CD14-positive monocyte (primary cell): Measurements from ENCODE around the gene HSCB. TPM values are rescaled to one million over a fixed set of nuclear protein-coding genes. Genes with fewer than 3 reads are reported as not detected.

Source experiments
- DNase-seq, 3 donors: peaks; one replicate each; pipeline ENCODE4 v3.0.0-alpha.2; 2011 to 2022
- H2AFZ ChIP-seq: 2 replicates; pipeline ENCODE4 v1.6.0; 2012; ENCODE audit warnings: mild to moderate bottlenecking, low read depth, low read length, inconsistent platforms; ENCODE audit not compliant: insufficient read depth, poor library complexity, severe bottlenecking
- H3K27ac ChIP-seq, 2 donors: 1 replicate in 1 of 2; 2 replicates in 1 of 2; pipeline ENCODE4 v1.5.1; 2012 to 2013; ENCODE audit warnings: low read length in 2 of 2, control low read depth in 1 of 2, inconsistent platforms in 1 of 2, low read depth in 1 of 2, mild to moderate bottlenecking in 1 of 2
- H3K27me3 ChIP-seq, 2 donors: one replicate each; pipeline versions ENCODE4 v1.6.0 to v1.6.1; 2011 to 2013; ENCODE audit warnings: low read length in 2 of 2; ENCODE audit not compliant: control insufficient read depth in 2 of 2, insufficient read depth in 2 of 2
- H3K36me3 ChIP-seq, 2 donors: replicated peaks in 1 of 2; 1 replicate in 1 of 2; 2 replicates in 1 of 2; pipeline versions ENCODE4 v1.5.1 to v1.6.1; 2012 to 2013; ENCODE audit warnings: low read length in 2 of 2, control low read depth in 1 of 2, inconsistent platforms in 1 of 2, mild to moderate bottlenecking in 1 of 2; ENCODE audit not compliant: insufficient read depth in 2 of 2, control insufficient read depth in 1 of 2
- H3K4me1 ChIP-seq, 2 donors: 1 replicate in 1 of 2; 2 replicates in 1 of 2; pipeline versions ENCODE4 v1.5.1 to v1.6.1; 2012 to 2013; ENCODE audit warnings: low read length in 2 of 2, control low read depth in 1 of 2, inconsistent platforms in 1 of 2, mild to moderate bottlenecking in 1 of 2, moderate library complexity in 1 of 2; ENCODE audit not compliant: insufficient read depth in 2 of 2, control insufficient read depth in 1 of 2
- H3K4me2 ChIP-seq: replicated peaks from 2 replicates; pipeline ENCODE3; 2012; ENCODE audit warnings: low read length, moderate library complexity, mild to moderate bottlenecking; ENCODE audit not compliant: poor library complexity, severe bottlenecking; ENCODE audit errors: extremely low read depth
- H3K4me3 ChIP-seq, 3 experiments: fragments of 200-600 bp in 1 of 3; sonication (generic) in 1 of 3; replicated peaks in 1 of 3; 1 replicate in 2 of 3; 2 replicates in 1 of 3; pipeline ENCODE4 v1.5.1; 2011 to 2013; ENCODE audit warnings: low read length in 3 of 3, mild to moderate bottlenecking in 3 of 3, control low read depth in 2 of 3, low read depth in 2 of 3, inconsistent platforms in 1 of 3, moderate library complexity in 1 of 3
- H3K79me2 ChIP-seq: 2 replicates; pipeline ENCODE4 v1.6.0; 2012; ENCODE audit warnings: mild to moderate bottlenecking, control low read depth, inconsistent platforms, low read length, moderate library complexity; ENCODE audit not compliant: insufficient read depth
- H3K9ac ChIP-seq: 2 replicates; pipeline ENCODE4 v1.6.0; 2017; ENCODE audit warnings: low read length, mild to moderate bottlenecking; ENCODE audit not compliant: insufficient read depth, poor library complexity, severe bottlenecking
- H3K9me3 ChIP-seq, 2 donors: replicated peaks in 1 of 2; 1 replicate in 1 of 2; 2 replicates in 1 of 2; pipeline versions ENCODE4 v1.5.1 to v1.6.1; 2012 to 2013; ENCODE audit warnings: low read length in 2 of 2, control low read depth in 1 of 2; ENCODE audit not compliant: control insufficient read depth in 1 of 2, insufficient read depth in 1 of 2
- H4K20me1 ChIP-seq: 2 replicates; pipeline ENCODE4 v1.6.0; 2012; ENCODE audit warnings: mild to moderate bottlenecking, low read length, control low read depth, moderate library complexity; ENCODE audit not compliant: insufficient read depth
- H3K27ac Mint-ChIP-seq, 7 donors: one replicate each; pipeline ENCODE4 v1.8.0; 2020; ENCODE audit warnings: mild to moderate bottlenecking in 7 of 7, mixed read lengths in 7 of 7, moderate library complexity in 6 of 7, inconsistent platforms in 2 of 7
- H3K27me3 Mint-ChIP-seq, 3 donors: one replicate each; pipeline ENCODE4 v1.8.0; 2021 to 2022; ENCODE audit warnings: low read depth in 3 of 3, mild to moderate bottlenecking in 3 of 3, mixed read lengths in 3 of 3, moderate library complexity in 3 of 3, inconsistent platforms in 1 of 3
- H3K36me3 Mint-ChIP-seq, 2 donors: one replicate each; pipeline ENCODE4 v1.8.0; 2020; ENCODE audit warnings: mixed read lengths in 2 of 2, inconsistent platforms in 1 of 2, mild to moderate bottlenecking in 1 of 2
- H3K4me1 Mint-ChIP-seq: one replicate; pipeline ENCODE4 v1.8.0; 2020; ENCODE audit warnings: mild to moderate bottlenecking, mixed read lengths
- H3K4me3 Mint-ChIP-seq, 2 donors: one replicate each; pipeline ENCODE4 v1.8.0; 2020; ENCODE audit warnings: mild to moderate bottlenecking in 2 of 2, mixed read lengths in 2 of 2, moderate library complexity in 1 of 2
- H3K9me3 Mint-ChIP-seq, 7 donors: one replicate each; pipeline ENCODE4 v1.8.0; 2020 to 2022; ENCODE audit warnings: mixed read lengths in 7 of 7, mild to moderate bottlenecking in 6 of 7, moderate library complexity in 6 of 7, inconsistent platforms in 2 of 7
- WGBS: methylation state at CpG from one replicate; pipeline ENCODE4 v1.1.5; 2013; ENCODE audit warnings: missing lambda C conversion rate; ENCODE audit not compliant: insufficient coverage; 5-methylcytosine and 5-hydroxymethylcytosine counted together
- intact Hi-C, 2 donors: fragments of 100-400 bp; cut with micrococcal nuclease; formaldehyde crosslinking; loops; one replicate each; pipeline versions ENCODE4 v1.15.0 to v1.15.1; 2023
- polyA plus RNA-seq, 3 donors: library from polyadenylated mRNA; depleted of rRNA in 1 of 3; unstranded in 2 of 3; stranded (reverse) in 1 of 3; fragments of 300-500 nt in 2 of 3; fragments of >200 nt in 1 of 3; fragmentation: Illumina TruSeq in 2 of 3; gene quantifications; 1 replicate in 2 of 3; 2 replicates in 1 of 3; pipeline ENCODE4 v1.2.3, GENCODE V29; 2012 to 2021
- TF ChIP-seq, protein P1 (sequence below): fragments of 200-600 bp; IDR thresholded peaks from one replicate; pipeline ENCODE4 v1.8.0; 2022; ENCODE audit warnings: antibody characterized with exemption, mild to moderate bottlenecking

Gene HSCB
- polyA plus RNA-seq, 3 donors: 10.1 to 13.2 (median 10.3) TPM

DNA sequence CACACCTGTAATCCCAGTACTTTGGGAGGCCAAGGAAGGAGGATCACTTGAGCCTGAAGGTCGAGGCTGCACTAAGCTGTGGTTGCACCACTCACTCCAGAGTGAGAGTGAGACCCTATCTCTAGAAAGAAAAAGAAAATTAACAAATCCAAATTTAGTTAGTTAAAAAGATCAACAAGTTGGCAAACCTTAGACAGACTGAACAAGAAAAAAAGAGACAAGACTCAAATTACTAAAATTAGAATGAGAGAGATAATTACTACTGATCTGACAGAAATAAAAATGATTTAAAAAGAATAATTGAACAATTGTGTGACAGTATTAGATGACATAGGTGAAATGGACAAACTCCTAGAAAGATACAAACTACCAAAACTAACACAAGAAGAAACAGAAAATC lies 13.8 kb upstream of the HSCB start:
- Mint-ChIP-seq H3K9me3 (peaks cover 0 to 2% (median 0%) of the 10 kb centered on the region in 7 donors), H3K27me3 (peaks cover 0 to 3% (median 0%) of the 10 kb centered on the region in 3 donors), H3K36me3 (peaks cover 38 to 74% of the 10 kb centered on the region in 2 donors), H3K4me3 (no peak overlapping the region), H3K27ac (peak overlapping the region in 1 of 7 donors; percentile 68), H3K4me1 (peaks cover 3% of the 10 kb centered on the region)
- no peaks in the 10 kb centered on the region for H3K27me3 ChIP-seq
- no peak overlapping the region for H3K9ac ChIP-seq
- no peaks in the 10 kb centered on the region for H4K20me1 ChIP-seq
- H3K27ac ChIP-seq: no peak overlapping the region
- H3K4me3 ChIP-seq: no peak overlapping the region
- no peak overlapping the region for H2AFZ ChIP-seq
- TF ChIP-seq, protein P1, sequence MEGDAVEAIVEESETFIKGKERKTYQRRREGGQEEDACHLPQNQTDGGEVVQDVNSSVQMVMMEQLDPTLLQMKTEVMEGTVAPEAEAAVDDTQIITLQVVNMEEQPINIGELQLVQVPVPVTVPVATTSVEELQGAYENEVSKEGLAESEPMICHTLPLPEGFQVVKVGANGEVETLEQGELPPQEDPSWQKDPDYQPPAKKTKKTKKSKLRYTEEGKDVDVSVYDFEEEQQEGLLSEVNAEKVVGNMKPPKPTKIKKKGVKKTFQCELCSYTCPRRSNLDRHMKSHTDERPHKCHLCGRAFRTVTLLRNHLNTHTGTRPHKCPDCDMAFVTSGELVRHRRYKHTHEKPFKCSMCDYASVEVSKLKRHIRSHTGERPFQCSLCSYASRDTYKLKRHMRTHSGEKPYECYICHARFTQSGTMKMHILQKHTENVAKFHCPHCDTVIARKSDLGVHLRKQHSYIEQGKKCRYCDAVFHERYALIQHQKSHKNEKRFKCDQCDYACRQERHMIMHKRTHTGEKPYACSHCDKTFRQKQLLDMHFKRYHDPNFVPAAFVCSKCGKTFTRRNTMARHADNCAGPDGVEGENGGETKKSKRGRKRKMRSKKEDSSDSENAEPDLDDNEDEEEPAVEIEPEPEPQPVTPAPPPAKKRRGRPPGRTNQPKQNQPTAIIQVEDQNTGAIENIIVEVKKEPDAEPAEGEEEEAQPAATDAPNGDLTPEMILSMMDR: no peak
- no peaks in the 10 kb centered on the region for H3K9me3 ChIP-seq
- H3K36me3 ChIP-seq: peaks cover 16 to 53% of the 10 kb centered on the region in 2 donors
- no peak for DNase-seq
- H3K4me2 ChIP-seq: no peak overlapping the region
- intact Hi-C loops: no loop called here
- no peaks in the 10 kb centered on the region for H3K79me2 ChIP-seq
- H3K4me1 ChIP-seq: no peaks in the 10 kb centered on the region
- no CpG with 5 or more reads among the region's 1 CpG for WGBS

DNA sequence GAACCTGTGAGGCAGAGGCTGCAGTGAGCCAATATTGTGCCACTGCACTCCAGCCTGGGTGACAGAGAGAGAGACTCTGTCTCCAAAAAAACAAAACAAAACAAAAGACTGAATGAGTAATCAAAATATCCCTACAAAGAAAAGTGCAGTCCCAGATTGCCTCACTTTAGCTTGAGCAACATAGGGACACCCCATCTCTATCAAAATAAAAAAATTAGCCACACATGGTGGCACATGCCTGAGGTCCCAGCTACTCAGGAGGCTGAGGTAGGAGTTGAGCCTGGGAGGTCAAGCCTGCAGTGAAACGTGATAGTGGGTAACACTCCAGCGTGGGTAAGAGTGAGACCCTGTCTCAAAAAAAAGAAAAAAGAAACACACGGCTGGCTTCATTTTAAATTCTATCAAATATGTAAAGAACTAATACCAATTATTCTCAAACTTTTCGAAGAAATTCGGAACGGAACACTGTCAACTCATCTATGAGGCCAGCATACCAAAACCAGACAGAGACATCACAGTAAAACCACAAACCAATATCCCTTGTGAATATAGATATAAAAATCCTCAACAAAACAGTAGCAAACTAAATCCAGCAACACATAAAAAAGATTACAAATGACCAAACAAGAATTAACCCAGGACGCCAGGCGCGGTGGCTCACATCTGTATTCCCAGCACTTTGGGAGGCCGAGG lies 13.1 kb upstream of the HSCB start:
- H3K4me1 Mint-ChIP-seq: peaks cover 3% of the 10 kb centered on the region
- peaks cover 0 to 3% (median 0%) of the 10 kb centered on the region in 3 donors for H3K27me3 Mint-ChIP-seq
- H3K9ac ChIP-seq: no peak overlapping the region
- H3K36me3 ChIP-seq: peaks cover 21 to 57% of the 10 kb centered on the region in 2 donors
- no peaks in the 10 kb centered on the region for H3K4me1 ChIP-seq
- TF ChIP-seq, protein P1: no peak
- peaks cover 41 to 75% of the 10 kb centered on the region in 2 donors for H3K36me3 Mint-ChIP-seq
- H3K9me3 Mint-ChIP-seq: peaks cover 0 to 2% (median 0%) of the 10 kb centered on the region in 7 donors
- peak overlapping the region in 5 of 7 donors; percentile 7 to 68 (median 45) for H3K27ac Mint-ChIP-seq
- intact Hi-C loops: no loop called here
- H3K27ac ChIP-seq: no peak overlapping the region
- no peak overlapping the region for H3K4me3 Mint-ChIP-seq
- H3K79me2 ChIP-seq: no peaks in the 10 kb centered on the region
- WGBS: 95% methylated on average over 4 of the region's 10 CpGs
- no peaks in the 10 kb centered on the region for H3K27me3 ChIP-seq
- no peak overlapping the region for H2AFZ ChIP-seq
- no peaks in the 10 kb centered on the region for H3K9me3 ChIP-seq
- no peak overlapping the region for H3K4me3 ChIP-seq
- no peak overlapping the region for H3K4me2 ChIP-seq
- peak in 1 of 3 donors; percentile 17 for DNase-seq
- no peaks in the 10 kb centered on the region for H4K20me1 ChIP-seq
